Esophagus squamous epithelium (tissue), 5 donors: ENCODE measurements around the gene VEGFB. TPM values are rescaled to one million over a fixed set of nuclear protein-coding genes. Genes with fewer than 3 reads are reported as not detected.

Experiments used
- DNase-seq: peaks from one replicate; lab custom pipeline; 2025; lab: John Stamatoyannopoulos, UW
- H3K27ac ChIP-seq, 4 donors: fragments of 200-600 bp; sonication (generic); one replicate each; pipeline ENCODE4 v1.5.1; 2016 to 2019; ENCODE audit warnings: mild to moderate bottlenecking in 1 of 4
- H3K27me3 ChIP-seq, 4 donors: fragments of 200-600 bp; sonication (generic); 1 replicate in 3 of 4; 2 replicates in 1 of 4; pipeline versions ENCODE4 v1.5.1 to v1.6.0; 2017 to 2021; ENCODE audit warnings: antibody characterized with exemption in 1 of 4
- H3K36me3 ChIP-seq, 3 donors: fragments of 200-600 bp; sonication (generic); one replicate each; pipeline ENCODE4 v1.5.1; 2016 to 2019
- H3K4me1 ChIP-seq, 3 donors: fragments of 200-600 bp; sonication (generic); one replicate each; pipeline ENCODE4 v1.5.1; 2017 to 2019
- H3K4me3 ChIP-seq, 4 donors: fragments of 200-600 bp; sonication (generic); 1 replicate in 3 of 4; 2 replicates in 1 of 4; pipeline ENCODE4 v1.5.1; 2016 to 2019; ENCODE audit warnings: mild to moderate bottlenecking in 2 of 4, moderate library complexity in 1 of 4
- H3K9me3 ChIP-seq, 3 donors: fragments of 200-600 bp; sonication (generic); one replicate each; pipeline ENCODE4 v1.5.1; 2016 to 2019
- CTCF ChIP-seq, 6 experiments: fragments of 450-650 bp in 4 of 6; fragments of 200-600 bp in 2 of 6; sonication (generic) in 2 of 6; IDR thresholded peaks; one replicate each; pipeline ENCODE4 v1.5.1; 2016 to 2019; ENCODE audit warnings: antibody characterized with exemption in 6 of 6, mild to moderate bottlenecking in 4 of 6, moderate library complexity in 4 of 6
- POLR2A ChIP-seq, 4 donors: fragments of 450-650 bp; IDR thresholded peaks; one replicate each; pipeline ENCODE4 v1.6.1; 2017; ENCODE audit warnings: antibody characterized with exemption in 4 of 4, mild to moderate bottlenecking in 4 of 4, moderate library complexity in 3 of 4
- WGBS, 2 donors: methylation state at CpG; one replicate each; pipeline ENCODE4 v1.1.5; 2018; 5-methylcytosine and 5-hydroxymethylcytosine counted together
- intact Hi-C: fragments of 100-400 bp; cut with DNase I; formaldehyde crosslinking; loops from one replicate; pipeline ENCODE4 v1.15.0; 2022
- total RNA-seq, 4 donors: library from RNA; depleted of rRNA; stranded (reverse); fragments of >200 nt; gene quantifications; one replicate each; pipeline ENCODE4 v1.1.0, GENCODE V29; 2016
- donor health status: DM: yes; HTN: yes; CAD: no.

Gene VEGFB
- total RNA-seq, 4 donors from 2014 or later = 18.0 to 50.5 (median 30.9) TPM

DNA sequence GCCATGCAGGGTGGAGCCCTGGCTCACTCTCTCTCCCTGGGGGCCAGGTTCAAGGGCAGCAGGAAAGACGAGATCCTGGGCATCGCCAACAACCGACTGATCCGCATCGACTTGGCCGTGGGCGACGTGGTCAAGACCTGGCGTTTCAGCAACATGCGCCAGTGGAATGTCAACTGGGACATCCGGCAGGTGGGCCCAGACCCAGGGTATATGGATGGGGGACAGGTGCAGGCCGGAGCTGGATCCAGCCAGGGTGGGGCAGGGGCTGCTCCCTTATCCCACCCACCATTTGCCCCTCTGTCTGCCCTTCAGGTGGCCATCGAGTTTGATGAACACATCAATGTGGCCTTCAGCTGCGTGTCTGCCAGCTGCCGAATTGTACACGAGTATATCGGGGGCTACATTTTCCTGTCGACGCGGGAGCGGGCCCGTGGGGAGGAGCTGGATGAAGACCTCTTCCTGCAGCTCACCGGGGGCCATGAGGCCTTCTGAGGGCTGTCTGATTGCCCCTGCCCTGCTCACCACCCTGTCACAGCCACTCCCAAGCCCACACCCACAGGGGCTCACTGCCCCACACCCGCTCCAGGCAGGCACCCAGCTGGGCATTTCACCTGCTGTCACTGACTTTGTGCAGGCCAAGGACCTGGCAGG, 11.3 kb upstream of the VEGFB start:
- no peak for TF ChIP-seq POLR2A (IDR thresholded peaks at IDR 0.05)
- TF ChIP-seq CTCF (IDR thresholded peaks at IDR 0.05) = no peak
- no peaks in the 10 kb centered on the region for H3K27me3 ChIP-seq
- H3K4me1 ChIP-seq = peaks cover 22 to 56% (median 25%) of the 10 kb centered on the region in 3 donors
- intact Hi-C loops = no loop called here
- H3K27ac ChIP-seq = peak overlapping the region in 1 of 4 donors; percentile 4
- no peaks in the 10 kb centered on the region for H3K9me3 ChIP-seq
- 81% methylated on average over 10 to 12 of the region's 24 CpGs for WGBS, 2 donors
- peaks cover 0 to 39% (median 6%) of the 10 kb centered on the region in 3 donors for H3K36me3 ChIP-seq
- DNase-seq = no peak
- H3K4me3 ChIP-seq = no peak overlapping the region

DNA sequence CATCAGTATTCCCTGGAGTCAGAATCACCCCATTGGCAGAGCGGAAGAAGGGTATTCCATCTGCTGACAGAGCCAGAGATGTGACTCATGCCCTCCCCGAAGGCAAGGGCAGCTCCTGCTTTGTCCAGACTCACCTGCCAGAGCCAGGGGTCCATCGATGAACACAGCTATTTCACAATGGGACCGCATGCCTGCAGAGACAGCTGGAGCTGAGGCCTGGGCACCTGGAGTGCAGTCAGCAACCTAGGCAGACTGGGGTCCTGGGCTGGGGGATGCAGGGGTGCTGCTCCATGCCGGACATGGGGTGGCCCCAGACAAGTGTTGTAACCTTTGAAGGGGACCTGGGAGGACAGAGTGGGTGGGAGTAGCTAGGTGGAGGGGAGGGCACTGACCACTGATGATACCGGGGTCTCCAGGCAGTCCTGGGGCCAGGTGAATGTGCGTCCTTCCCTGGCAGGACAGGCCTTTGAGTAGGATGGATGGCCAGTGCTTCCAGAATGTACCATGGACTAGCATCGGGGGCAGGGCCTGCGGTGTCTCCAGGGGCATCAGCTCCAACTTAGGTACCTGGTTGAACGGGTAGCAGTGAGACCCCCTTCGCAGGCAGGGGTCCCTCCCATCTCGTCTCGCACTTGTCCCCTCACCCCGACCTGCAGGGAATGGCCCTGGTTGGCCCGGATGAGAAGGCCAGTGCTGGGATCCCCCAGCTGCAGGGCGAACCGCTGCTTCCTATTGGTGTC, 10.1 kb upstream of the VEGFB start:
- no peak for DNase-seq
- H3K4me3 ChIP-seq = no peak overlapping the region
- 76 to 85% methylated on average over 3 of the region's 17 CpGs for WGBS, 2 donors
- peaks cover 24 to 68% (median 26%) of the 10 kb centered on the region in 3 donors for H3K4me1 ChIP-seq
- H3K9me3 ChIP-seq = no peaks in the 10 kb centered on the region
- no peaks in the 10 kb centered on the region for H3K27me3 ChIP-seq
- intact Hi-C loops = no loop called here
- H3K27ac ChIP-seq = peak overlapping the region in 2 of 4 donors; percentile 2 to 4
- H3K36me3 ChIP-seq = peaks cover 0 to 34% (median 6%) of the 10 kb centered on the region in 3 donors
- TF ChIP-seq CTCF (IDR thresholded peaks at IDR 0.05) (no peak), POLR2A (IDR thresholded peaks at IDR 0.05) (no peak)

- TF ChIP-seq CTCF (IDR thresholded peaks at IDR 0.05) (no peak), POLR2A (IDR thresholded peaks at IDR 0.05) (no peak)
- intact Hi-C loops = no loop called here
- no peak for DNase-seq
- Histone ChIP-seq H3K36me3 (peaks cover 0 to 27% (median 6%) of the 10 kb centered on the region in 3 donors), H3K27me3 (no peaks in the 10 kb centered on the region), H3K27ac (peak overlapping the region; percentile 90 to 97 (median 93)), H3K4me3 (peak overlapping the region; percentile 60 to 91 (median 84)), H3K4me1 (peaks cover 26 to 76% (median 31%) of the 10 kb centered on the region in 3 donors), H3K9me3 (no peaks in the 10 kb centered on the region)
- 56 to 85% methylated on average over 6 to 8 of the region's 22 CpGs for WGBS, 2 donors
Observed at GRCh38 chr11:64224891-64225607, 9.3 kb upstream of the VEGFB start.

GRCh38 chr11:64225608-64226506, 8.5 kb upstream of the VEGFB start, which contains the start of the genes NUDT22 and TRPT1:
Gene NUDT22, plus strand, starts transcription at chr11:64226274. Its CDS starts 379 bp downstream, at chr11:64226653.
Gene TRPT1, minus strand, starts transcription at chr11:64226186. Its CDS starts 326 bp downstream, at chr11:64225860.
- WGBS, 2 donors = 2% methylated on average over 13 of the region's 54 CpGs; no CpG with 5 or more reads in 1 of the 2 donors
- H3K4me1 ChIP-seq = peaks cover 26 to 81% (median 31%) of the 10 kb centered on the region in 3 donors
- intact Hi-C loops = no loop called here

More at GRCh38 chr11:64225608-64226506, 8.5 kb upstream of the VEGFB start, which contains the start of the genes NUDT22 and TRPT1:
- H3K36me3 ChIP-seq = peaks cover 0 to 19% (median 0%) of the 10 kb centered on the region in 3 donors
- TF ChIP-seq CTCF (IDR thresholded peaks at IDR 0.05) (peak in 3 of 6 experiments; percentile 18 to 37 (median 32)), POLR2A (IDR thresholded peaks at IDR 0.05) (peak in 2 of 4 donors; percentile 86 to 93)
- H3K9me3 ChIP-seq = no peaks in the 10 kb centered on the region
- peak within 1 kb of the TSS; percentile 60 to 91 (median 84) for H3K4me3 ChIP-seq
- H3K27ac ChIP-seq = peak within 1 kb of the TSS; percentile 90 to 97 (median 93)
- no peak for DNase-seq
- no peaks in the 10 kb centered on the region for H3K27me3 ChIP-seq
